GM23338 (cell line): ENCODE results near the gene HSPA12A. TPM values are rescaled to one million over a fixed set of nuclear protein-coding genes. Genes with fewer than 3 reads are reported as not detected.

ENCODE experiments used
- ATAC-seq: fragments of 200-7000 bp; cut with Tn5 transposase; 3 replicates; pipeline ENCODE4 v1.9.1; 2020
- DNase-seq: peaks from one replicate; pipeline ENCODE4 v3.0.0-alpha.2; 2015; ENCODE audit warnings: low spot score
- H2AFZ ChIP-seq: fragments of 200-600 bp; sonication (generic); 2 replicates; pipeline ENCODE4 v1.8.0; 2016; ENCODE audit warnings: antibody characterized with exemption, mild to moderate bottlenecking, moderate library complexity
- H3F3A ChIP-seq: fragments of 200-600 bp; sonication (generic); replicated peaks from 2 replicates; pipeline ENCODE4 v1.8.0; 2017; ENCODE audit warnings: antibody characterized with exemption, mixed run types, low read depth
- H3K27ac ChIP-seq: fragments of 200-600 bp; sonication (generic); 2 replicates; pipeline ENCODE4 v1.6.1; 2016; ENCODE audit warnings: low read depth
- H3K27me3 ChIP-seq: fragments of 200-600 bp; sonication (generic); 2 replicates; pipeline ENCODE4 v1.8.0; 2016; ENCODE audit warnings: mild to moderate bottlenecking, mixed run types, moderate library complexity; ENCODE audit not compliant: insufficient read depth
- H3K36me3 ChIP-seq: fragments of 200-600 bp; sonication (generic); 2 replicates; pipeline ENCODE4 v1.8.0; 2016; ENCODE audit warnings: mild to moderate bottlenecking; ENCODE audit not compliant: insufficient read depth
- H3K4me1 ChIP-seq: fragments of 200-600 bp; sonication (generic); 2 replicates; pipeline ENCODE4 v1.8.0; 2016; ENCODE audit warnings: mild to moderate bottlenecking, moderate library complexity; ENCODE audit not compliant: insufficient read depth
- H3K4me2 ChIP-seq: fragments of 200-600 bp; sonication (generic); 2 replicates; pipeline ENCODE4 v1.7.1; 2017; ENCODE audit warnings: mixed run types
- H3K4me3 ChIP-seq: fragments of 200-600 bp; sonication (generic); 2 replicates; pipeline ENCODE4 v1.6.1; 2016; ENCODE audit warnings: mixed run types
- H3K79me2 ChIP-seq: fragments of 200-600 bp; sonication (generic); replicated peaks from 2 replicates; pipeline ENCODE4 v1.8.0; 2017; ENCODE audit warnings: mild to moderate bottlenecking; ENCODE audit not compliant: insufficient read depth
- H3K9me2 ChIP-seq: fragments of 200-600 bp; sonication (generic); 2 replicates; pipeline ENCODE4 v1.8.0; 2017; ENCODE audit not compliant: insufficient read depth
- H4K20me1 ChIP-seq: fragments of 200-600 bp; sonication (generic); replicated peaks from 2 replicates; pipeline ENCODE4 v1.8.0; 2017; ENCODE audit warnings: mild to moderate bottlenecking; ENCODE audit not compliant: insufficient read depth
- H3K27ac Mint-ChIP-seq: 2 replicates; pipeline ENCODE4 v1.8.0; 2020; ENCODE audit warnings: inconsistent platforms, mild to moderate bottlenecking, moderate library complexity, mixed read lengths
- H3K27me3 Mint-ChIP-seq: 3 replicates; pipeline ENCODE4 v1.8.0; 2022; ENCODE audit warnings: low read depth, mild to moderate bottlenecking, moderate library complexity, mixed read lengths, inconsistent platforms; ENCODE audit not compliant: insufficient read depth, poor library complexity
- H3K36me3 Mint-ChIP-seq: 3 replicates; pipeline ENCODE4 v1.8.0; 2021; ENCODE audit warnings: low read depth, mild to moderate bottlenecking, inconsistent platforms, moderate library complexity, mixed read lengths
- H3K4me1 Mint-ChIP-seq: 3 replicates; pipeline ENCODE4 v1.8.0; 2020; ENCODE audit warnings: mild to moderate bottlenecking, inconsistent platforms, mixed read lengths
- H3K4me3 Mint-ChIP-seq: 3 replicates; pipeline ENCODE4 v1.8.0; 2021; ENCODE audit warnings: moderate library complexity, mild to moderate bottlenecking, inconsistent platforms, mixed read lengths
- H3K9me3 Mint-ChIP-seq: 3 replicates; pipeline ENCODE4 v1.8.0; 2020; ENCODE audit warnings: moderate library complexity, mild to moderate bottlenecking, inconsistent platforms, mixed read lengths
- EZH2 ChIP-seq: fragments of 200-600 bp; sonication (generic); IDR thresholded peaks from one replicate; pipeline ENCODE4 v1.8.0; 2017; ENCODE audit warnings: antibody characterized with exemption, mild to moderate bottlenecking, low read depth; ENCODE audit not compliant: unreplicated experiment
- JUNB ChIP-seq: IDR thresholded peaks from one replicate; pipeline ENCODE4 v1.6.1; 2016; ENCODE audit warnings: antibody characterized with exemption; ENCODE audit not compliant: unreplicated experiment
- NANOG ChIP-seq: IDR thresholded peaks from 2 replicates; pipeline ENCODE4 v1.6.1; 2016; ENCODE audit warnings: antibody characterized with exemption, borderline replicate concordance
- STAT1 ChIP-seq: IDR thresholded peaks from one replicate; pipeline ENCODE4 v1.6.1; 2016; ENCODE audit warnings: antibody characterized with exemption; ENCODE audit not compliant: unreplicated experiment
- ZNF114 ChIP-seq: fragments of 250-450 bp; sonication (Bioruptor Pico); IDR thresholded peaks from 2 replicates; pipeline ENCODE4 v1.5.0; 2020; ENCODE audit warnings: mild to moderate bottlenecking, moderate library complexity
- ZNF331 ChIP-seq: fragments of 250-450 bp; sonication (Bioruptor Pico); IDR thresholded peaks from 2 replicates; pipeline ENCODE4 v1.5.0; 2020; ENCODE audit warnings: low read depth, mild to moderate bottlenecking, moderate library complexity
- polyA plus RNA-seq: library from polyadenylated mRNA; unstranded; fragments of >200 nt; fragmentation: Nextera tagmentation; extraction: Ambion mirVana; gene quantifications from 2 replicates; pipeline ENCODE4 v1.2.1, GENCODE V29; 2016
- total RNA-seq: library from RNA; depleted of rRNA; stranded (reverse); fragments of >200 nt; shearing (Covaris generic); gene quantifications from 2 replicates; pipeline ENCODE4 v1.2.3, GENCODE V29; 2014
- TF ChIP-seq, protein P1 (sequence below): fragments of 250-450 bp; sonication (Bioruptor Pico); IDR thresholded peaks from 2 replicates; pipeline ENCODE4 v1.5.0; 2020; ENCODE audit warnings: mild to moderate bottlenecking, moderate library complexity
- TF ChIP-seq, protein P2 (sequence below): IDR thresholded peaks from 2 replicates; pipeline ENCODE4 v1.6.1; 2016; ENCODE audit warnings: antibody characterized with exemption

Gene HSPA12A
- total and polyA plus RNA-seq, 2 experiments from 2014 or later = 4.4 to 6.3 TPM

DNA sequence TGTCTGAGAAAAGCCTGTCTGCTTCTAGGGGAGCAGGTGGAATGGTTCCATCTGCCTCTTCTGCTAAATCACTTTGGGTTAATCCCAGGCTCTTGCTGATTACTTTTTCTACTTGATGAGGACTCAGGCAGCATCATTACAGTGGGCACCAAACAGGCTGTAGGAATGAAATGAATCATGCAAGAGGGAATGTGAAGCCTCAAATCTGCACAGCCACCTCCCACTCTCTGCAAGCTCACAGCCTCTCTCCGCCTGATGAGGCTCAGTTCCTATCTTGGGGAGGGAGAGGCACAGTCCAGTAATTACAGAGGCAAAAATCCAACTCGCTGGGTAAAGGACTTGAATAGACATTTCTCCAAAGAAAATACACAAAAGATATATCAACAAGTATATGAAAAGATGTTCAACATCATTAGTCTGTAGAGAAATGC is 34.0 kb downstream of the HSPA12A start:
- no peaks in the 10 kb centered on the region for H3K36me3 ChIP-seq
- no peak for ATAC-seq
- DNase-seq = no peak
- TF ChIP-seq ZNF114 (CRISPR knock-in tag) = no peak
- TF ChIP-seq ZNF331 (CRISPR knock-in tag) = no peak
- H3K79me2 ChIP-seq = no peaks in the 10 kb centered on the region
- no peak overlapping the region for H3K4me2 ChIP-seq
- H3K4me1 ChIP-seq = peaks cover 7% of the 10 kb centered on the region; the same call in 1 of the 2 replicates
- H3F3A ChIP-seq = no peaks in the 10 kb centered on the region
- Mint-ChIP-seq H3K9me3 (no peaks in the 10 kb centered on the region), H3K4me3 (no peak overlapping the region), H3K27me3 (peaks cover 7% of the 10 kb centered on the region), H3K27ac (no peak overlapping the region), H3K4me1 (peaks cover 15% of the 10 kb centered on the region), H3K36me3 (no peaks in the 10 kb centered on the region)
- no peak overlapping the region for H3K4me3 ChIP-seq
- no peak overlapping the region for H2AFZ ChIP-seq
- H3K27ac ChIP-seq = no peak overlapping the region
- no peaks in the 10 kb centered on the region for H4K20me1 ChIP-seq
- no peaks in the 10 kb centered on the region for H3K9me2 ChIP-seq
- no peaks in the 10 kb centered on the region for H3K27me3 ChIP-seq

DNA sequence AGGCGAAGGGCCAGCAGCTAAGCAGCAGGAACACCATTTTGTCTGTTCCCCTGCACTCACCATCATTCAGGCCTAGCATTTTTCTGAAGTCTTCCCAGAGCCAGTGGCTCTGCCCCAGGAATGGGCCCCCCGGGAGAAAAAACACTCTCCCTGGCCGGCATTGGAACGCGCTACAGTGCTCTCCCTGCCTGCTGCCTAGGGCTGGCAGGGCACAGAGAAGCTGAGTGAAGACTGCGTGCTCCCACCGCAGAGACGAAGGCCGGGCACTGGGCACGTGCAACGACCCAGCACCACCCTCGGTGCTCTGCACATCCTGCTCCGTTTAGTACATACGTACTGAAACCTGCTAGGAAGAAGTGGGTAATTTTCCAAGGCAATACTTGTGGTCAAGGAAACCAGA is 34.4 kb downstream of the HSPA12A start:
- Histone ChIP-seq H2AFZ (no peak overlapping the region), H3K4me1 (peaks cover 7% of the 10 kb centered on the region; the same call in 1 of the 2 replicates), H3K4me3 (no peak overlapping the region), H3K27ac (no peak overlapping the region), H3K36me3 (no peaks in the 10 kb centered on the region), H3F3A (no peaks in the 10 kb centered on the region), H3K4me2 (no peak overlapping the region), H3K27me3 (no peaks in the 10 kb centered on the region), H4K20me1 (no peaks in the 10 kb centered on the region), H3K9me2 (no peaks in the 10 kb centered on the region), H3K79me2 (no peaks in the 10 kb centered on the region)
- ATAC-seq = no peak
- Mint-ChIP-seq H3K9me3 (no peaks in the 10 kb centered on the region), H3K4me3 (no peak overlapping the region), H3K27ac (no peak overlapping the region), H3K4me1 (peaks cover 15% of the 10 kb centered on the region), H3K36me3 (no peaks in the 10 kb centered on the region), H3K27me3 (peaks cover 7% of the 10 kb centered on the region)
- TF ChIP-seq STAT1 (no peak), JUNB (no peak), NANOG (no peak)
- no peak for DNase-seq

DNA sequence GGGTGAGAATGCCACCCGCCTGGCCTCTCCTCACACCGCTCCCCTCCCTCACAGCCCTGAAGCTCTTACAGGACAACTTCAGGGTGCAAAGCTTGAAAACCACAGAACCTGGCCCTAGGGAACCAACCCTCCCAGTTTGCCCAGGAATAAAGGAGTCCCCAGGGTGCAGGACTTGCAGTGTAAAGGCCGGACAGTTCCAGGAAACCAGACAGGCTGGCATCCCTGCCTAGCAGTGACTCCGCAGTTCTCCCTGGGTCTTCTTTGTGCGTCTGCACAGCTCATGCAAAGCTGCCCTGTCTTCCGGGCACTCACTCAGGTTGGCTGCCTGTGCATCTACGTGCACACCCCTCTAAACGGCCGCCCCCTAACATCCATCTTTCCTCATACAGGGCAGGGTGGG is 36.1 kb downstream of the HSPA12A start:
- H3K9me2 ChIP-seq = no peaks in the 10 kb centered on the region
- H3K79me2 ChIP-seq = no peaks in the 10 kb centered on the region
- H3K27me3 ChIP-seq = no peaks in the 10 kb centered on the region
- Mint-ChIP-seq H3K36me3 (no peaks in the 10 kb centered on the region), H3K27ac (peak overlapping the region; percentile 78), H3K27me3 (peaks cover 11% of the 10 kb centered on the region), H3K4me1 (peaks cover 15% of the 10 kb centered on the region), H3K4me3 (no peak overlapping the region), H3K9me3 (no peaks in the 10 kb centered on the region)
- no peaks in the 10 kb centered on the region for H4K20me1 ChIP-seq
- H3K36me3 ChIP-seq = no peaks in the 10 kb centered on the region
- peaks cover 7% of the 10 kb centered on the region; the same call in 1 of the 2 replicates for H3K4me1 ChIP-seq
- no peak for ATAC-seq
- no peak overlapping the region for H3K27ac ChIP-seq
- no peak overlapping the region for H3K4me3 ChIP-seq
- no peak overlapping the region for H3K4me2 ChIP-seq
- DNase-seq = no peak
- no peak overlapping the region for H2AFZ ChIP-seq
- H3F3A ChIP-seq = no peaks in the 10 kb centered on the region
- TF ChIP-seq, protein P1, sequence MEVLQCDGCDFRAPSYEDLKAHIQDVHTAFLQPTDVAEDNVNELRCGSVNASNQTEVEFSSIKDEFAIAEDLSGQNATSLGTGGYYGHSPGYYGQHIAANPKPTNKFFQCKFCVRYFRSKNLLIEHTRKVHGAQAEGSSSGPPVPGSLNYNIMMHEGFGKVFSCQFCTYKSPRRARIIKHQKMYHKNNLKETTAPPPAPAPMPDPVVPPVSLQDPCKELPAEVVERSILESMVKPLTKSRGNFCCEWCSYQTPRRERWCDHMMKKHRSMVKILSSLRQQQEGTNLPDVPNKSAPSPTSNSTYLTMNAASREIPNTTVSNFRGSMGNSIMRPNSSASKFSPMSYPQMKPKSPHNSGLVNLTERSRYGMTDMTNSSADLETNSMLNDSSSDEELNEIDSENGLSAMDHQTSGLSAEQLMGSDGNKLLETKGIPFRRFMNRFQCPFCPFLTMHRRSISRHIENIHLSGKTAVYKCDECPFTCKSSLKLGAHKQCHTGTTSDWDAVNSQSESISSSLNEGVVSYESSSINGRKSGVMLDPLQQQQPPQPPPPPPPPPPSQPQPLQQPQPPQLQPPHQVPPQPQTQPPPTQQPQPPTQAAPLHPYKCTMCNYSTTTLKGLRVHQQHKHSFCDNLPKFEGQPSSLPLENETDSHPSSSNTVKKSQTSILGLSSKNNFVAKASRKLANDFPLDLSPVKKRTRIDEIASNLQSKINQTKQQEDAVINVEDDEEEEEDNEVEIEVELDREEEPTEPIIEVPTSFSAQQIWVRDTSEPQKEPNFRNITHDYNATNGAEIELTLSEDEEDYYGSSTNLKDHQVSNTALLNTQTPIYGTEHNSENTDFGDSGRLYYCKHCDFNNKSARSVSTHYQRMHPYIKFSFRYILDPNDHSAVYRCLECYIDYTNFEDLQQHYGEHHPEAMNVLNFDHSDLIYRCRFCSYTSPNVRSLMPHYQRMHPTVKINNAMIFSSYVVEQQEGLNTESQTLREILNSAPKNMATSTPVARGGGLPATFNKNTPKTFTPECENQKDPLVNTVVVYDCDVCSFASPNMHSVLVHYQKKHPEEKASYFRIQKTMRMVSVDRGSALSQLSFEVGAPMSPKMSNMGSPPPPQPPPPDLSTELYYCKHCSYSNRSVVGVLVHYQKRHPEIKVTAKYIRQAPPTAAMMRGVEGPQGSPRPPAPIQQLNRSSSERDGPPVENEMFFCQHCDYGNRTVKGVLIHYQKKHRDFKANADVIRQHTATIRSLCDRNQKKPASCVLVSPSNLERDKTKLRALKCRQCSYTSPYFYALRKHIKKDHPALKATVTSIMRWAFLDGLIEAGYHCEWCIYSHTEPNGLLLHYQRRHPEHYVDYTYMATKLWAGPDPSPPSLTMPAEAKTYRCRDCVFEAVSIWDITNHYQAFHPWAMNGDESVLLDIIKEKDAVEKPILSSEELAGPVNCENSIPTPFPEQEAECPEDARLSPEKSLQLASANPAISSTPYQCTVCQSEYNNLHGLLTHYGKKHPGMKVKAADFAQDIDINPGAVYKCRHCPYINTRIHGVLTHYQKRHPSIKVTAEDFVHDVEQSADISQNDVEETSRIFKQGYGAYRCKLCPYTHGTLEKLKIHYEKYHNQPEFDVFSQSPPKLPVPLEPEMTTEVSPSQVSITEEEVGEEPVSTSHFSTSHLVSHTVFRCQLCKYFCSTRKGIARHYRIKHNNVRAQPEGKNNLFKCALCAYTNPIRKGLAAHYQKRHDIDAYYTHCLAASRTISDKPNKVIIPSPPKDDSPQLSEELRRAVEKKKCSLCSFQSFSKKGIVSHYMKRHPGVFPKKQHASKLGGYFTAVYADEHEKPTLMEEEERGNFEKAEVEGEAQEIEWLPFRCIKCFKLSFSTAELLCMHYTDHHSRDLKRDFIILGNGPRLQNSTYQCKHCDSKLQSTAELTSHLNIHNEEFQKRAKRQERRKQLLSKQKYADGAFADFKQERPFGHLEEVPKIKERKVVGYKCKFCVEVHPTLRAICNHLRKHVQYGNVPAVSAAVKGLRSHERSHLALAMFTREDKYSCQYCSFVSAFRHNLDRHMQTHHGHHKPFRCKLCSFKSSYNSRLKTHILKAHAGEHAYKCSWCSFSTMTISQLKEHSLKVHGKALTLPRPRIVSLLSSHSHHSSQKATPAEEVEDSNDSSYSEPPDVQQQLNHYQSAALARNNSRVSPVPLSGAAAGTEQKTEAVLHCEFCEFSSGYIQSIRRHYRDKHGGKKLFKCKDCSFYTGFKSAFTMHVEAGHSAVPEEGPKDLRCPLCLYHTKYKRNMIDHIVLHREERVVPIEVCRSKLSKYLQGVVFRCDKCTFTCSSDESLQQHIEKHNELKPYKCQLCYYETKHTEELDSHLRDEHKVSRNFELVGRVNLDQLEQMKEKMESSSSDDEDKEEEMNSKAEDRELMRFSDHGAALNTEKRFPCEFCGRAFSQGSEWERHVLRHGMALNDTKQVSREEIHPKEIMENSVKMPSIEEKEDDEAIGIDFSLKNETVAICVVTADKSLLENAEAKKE (CRISPR knock-in tag) = no peak
- TF ChIP-seq EZH2 (no peak), NANOG (no peak)
- TF ChIP-seq, protein P2, sequence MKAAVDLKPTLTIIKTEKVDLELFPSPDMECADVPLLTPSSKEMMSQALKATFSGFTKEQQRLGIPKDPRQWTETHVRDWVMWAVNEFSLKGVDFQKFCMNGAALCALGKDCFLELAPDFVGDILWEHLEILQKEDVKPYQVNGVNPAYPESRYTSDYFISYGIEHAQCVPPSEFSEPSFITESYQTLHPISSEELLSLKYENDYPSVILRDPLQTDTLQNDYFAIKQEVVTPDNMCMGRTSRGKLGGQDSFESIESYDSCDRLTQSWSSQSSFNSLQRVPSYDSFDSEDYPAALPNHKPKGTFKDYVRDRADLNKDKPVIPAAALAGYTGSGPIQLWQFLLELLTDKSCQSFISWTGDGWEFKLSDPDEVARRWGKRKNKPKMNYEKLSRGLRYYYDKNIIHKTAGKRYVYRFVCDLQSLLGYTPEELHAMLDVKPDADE = no peak
